Neuronal stem cell (in vitro differentiated cells): ENCODE data around the gene LPIN2.
"Not testable (repeated sequence)": the region's sequence is repeated elsewhere in the genome, so short reads cannot be mapped to it uniquely, and the experiment has no call there.

Source experiments
- DNase-seq: peaks from one replicate; pipeline ENCODE4 v3.0.0-alpha.2; 2013; ENCODE audit warnings: low spot score
- H2AFZ ChIP-seq: one replicate; pipeline ENCODE4 v1.6.1; 2013; ENCODE audit warnings: mild to moderate bottlenecking, low read length, inconsistent platforms
- H2AK5ac ChIP-seq: 2 replicates; pipeline ENCODE4 v1.6.1; 2013; ENCODE audit warnings: low read depth, mild to moderate bottlenecking, inconsistent platforms, low read length, moderate library complexity, mixed read lengths
- H2BK120ac ChIP-seq: 2 replicates; pipeline ENCODE4 v1.6.1; 2013; ENCODE audit warnings: low read depth, mild to moderate bottlenecking, inconsistent platforms, low read length, moderate library complexity, mixed read lengths
- H2BK12ac ChIP-seq: one replicate; pipeline ENCODE4 v1.6.1; 2013; ENCODE audit warnings: low read length, inconsistent platforms
- H2BK15ac ChIP-seq: 2 replicates; pipeline ENCODE4 v1.6.1; 2013; ENCODE audit warnings: mild to moderate bottlenecking, low read length, inconsistent platforms, mixed read lengths
- H2BK5ac ChIP-seq: one replicate; pipeline ENCODE4 v1.6.1; 2013; ENCODE audit warnings: inconsistent platforms, mild to moderate bottlenecking, low read length, moderate library complexity
- H3K14ac ChIP-seq: one replicate; pipeline ENCODE4 v1.6.1; 2013; ENCODE audit warnings: low read length, inconsistent platforms
- H3K18ac ChIP-seq: 2 replicates; pipeline ENCODE4 v1.6.1; 2013; ENCODE audit warnings: low read length, inconsistent platforms
- H3K23ac ChIP-seq: 2 replicates; pipeline ENCODE4 v1.6.1; 2013; ENCODE audit warnings: low read depth, mild to moderate bottlenecking, mixed read lengths, low read length, inconsistent platforms; ENCODE audit not compliant: poor library complexity
- H3K27ac ChIP-seq: replicated peaks from 3 replicates; pipeline ENCODE4 v1.5.1; 2013; ENCODE audit warnings: low read length, inconsistent platforms
- H3K27me3 ChIP-seq, 3 experiments: 2 replicates each; pipeline ENCODE4 v1.6.1; 2013; ENCODE audit warnings: low read length in 3 of 3, mild to moderate bottlenecking in 2 of 3, inconsistent platforms in 1 of 3, low read depth in 1 of 3, mixed read lengths in 1 of 3, moderate library complexity in 1 of 3; ENCODE audit not compliant: control insufficient read depth in 3 of 3, insufficient read depth in 3 of 3
- H3K36me3 ChIP-seq, 2 donors: replicated peaks in 1 of 2; 2 replicates each; pipeline ENCODE4 v1.6.1; 2013; ENCODE audit warnings: low read length in 2 of 2; ENCODE audit not compliant: control insufficient read depth in 2 of 2, insufficient read depth in 2 of 2
- H3K4ac ChIP-seq: 2 replicates; pipeline ENCODE4 v1.6.1; 2013; ENCODE audit warnings: inconsistent platforms, mild to moderate bottlenecking, low read length, moderate library complexity
- H3K4me1 ChIP-seq, 2 donors: 1 replicate in 1 of 2; 2 replicates in 1 of 2; pipeline ENCODE4 v1.6.1; 2013; ENCODE audit warnings: low read length in 2 of 2, low read depth in 1 of 2; ENCODE audit not compliant: control insufficient read depth in 2 of 2, insufficient read depth in 1 of 2
- H3K4me2 ChIP-seq: one replicate; pipeline ENCODE4 v1.6.1; 2013; ENCODE audit warnings: mild to moderate bottlenecking, low read length, inconsistent platforms; ENCODE audit not compliant: insufficient read depth, poor library complexity, severe bottlenecking
- H3K4me3 ChIP-seq, 2 donors: 2 replicates each; pipeline ENCODE4 v1.5.1; 2013; ENCODE audit warnings: low read length in 2 of 2, mild to moderate bottlenecking in 2 of 2, inconsistent platforms in 1 of 2, moderate library complexity in 1 of 2
- H3K79me1 ChIP-seq: one replicate; pipeline ENCODE4 v1.6.1; 2013; ENCODE audit warnings: low read depth, mild to moderate bottlenecking, inconsistent platforms, low read length, moderate library complexity
- H3K9ac ChIP-seq: one replicate; pipeline ENCODE4 v1.6.1; 2013; ENCODE audit warnings: mild to moderate bottlenecking, low read depth, low read length, inconsistent platforms; ENCODE audit not compliant: poor library complexity
- H3K9me3 ChIP-seq, 2 donors: replicated peaks in 1 of 2; 2 replicates each; pipeline versions ENCODE3 to v1.6.1; 2013; ENCODE audit warnings: low read length in 2 of 2, mild to moderate bottlenecking in 2 of 2, inconsistent platforms in 1 of 2, low read depth in 1 of 2, mixed read lengths in 1 of 2, moderate library complexity in 1 of 2; ENCODE audit not compliant: control insufficient read depth in 2 of 2, insufficient read depth in 1 of 2
- H4K8ac ChIP-seq: one replicate; pipeline ENCODE4 v1.6.1; 2013; ENCODE audit warnings: low read depth, mild to moderate bottlenecking, inconsistent platforms, low read length, moderate library complexity
- H4K91ac ChIP-seq: one replicate; pipeline ENCODE4 v1.6.1; 2013; ENCODE audit warnings: low read length, low read depth, mild to moderate bottlenecking, inconsistent platforms; ENCODE audit not compliant: poor library complexity
- WGBS, 2 donors: extraction: QIAGEN DNeasy Blood & Tissue Kit; methylation state at CpG; one replicate each; pipeline ENCODE4 v1.1.7; 2013; ENCODE audit warnings: missing lambda C conversion rate in 2 of 2, mixed read lengths in 1 of 2; ENCODE audit not compliant: insufficient read length in 2 of 2, insufficient replicate concordance in 1 of 2; ENCODE audit errors: extremely low coverage in 2 of 2; 5-methylcytosine and 5-hydroxymethylcytosine counted together

LPIN2 gene

GRCh38 chr18:3053081-3053480, 40.1 kb upstream of the LPIN2 start:
- Histone ChIP-seq H3K14ac (no peak overlapping the region), H3K18ac (no peak overlapping the region), H2BK15ac (no peak overlapping the region), H3K27me3 (no peaks in the 10 kb centered on the region), H3K4me1 (peaks cover 0 to 1% of the 10 kb centered on the region in 2 donors), H3K4me3 (no peak overlapping the region), H3K79me1 (no peaks in the 10 kb centered on the region), H2BK120ac (no peak overlapping the region), H2AK5ac (no peak overlapping the region), H4K8ac (no peak overlapping the region), H4K91ac (no peak overlapping the region), H3K4me2 (no peak overlapping the region), H2BK5ac (no peak overlapping the region), H2AFZ (no peak overlapping the region), H3K4ac (no peak overlapping the region), H3K9ac (no peak overlapping the region), H2BK12ac (no peak overlapping the region), H3K9me3 (peaks cover 0 to 12% of the 10 kb centered on the region in 2 donors), H3K27ac (no peak overlapping the region), H3K23ac (no peak overlapping the region), H3K36me3 (peaks cover 0 to 2% of the 10 kb centered on the region in 2 donors)
- WGBS, 2 donors = no CpG with 5 or more reads among the region's 4 CpGs
- DNase-seq = no peak

GRCh38 chr18:3052411-3052758, 39.4 kb upstream of the LPIN2 start:
- H3K36me3 ChIP-seq = peaks cover 0 to 2% of the 10 kb centered on the region in 2 donors
- no peak overlapping the region for H4K91ac ChIP-seq
- no peak overlapping the region for H2AK5ac ChIP-seq
- no peak overlapping the region for H2BK12ac ChIP-seq
- H3K27ac ChIP-seq = no peak overlapping the region
- no peak overlapping the region for H3K4me3 ChIP-seq
- no peak overlapping the region for H3K9ac ChIP-seq
- no peak for DNase-seq
- H3K4me2 ChIP-seq = no peak overlapping the region
- no peak overlapping the region for H3K4ac ChIP-seq
- H2BK120ac ChIP-seq = no peak overlapping the region
- H4K8ac ChIP-seq = no peak overlapping the region
- no peak overlapping the region for H2AFZ ChIP-seq
- no peak overlapping the region for H2BK15ac ChIP-seq
- H3K9me3 ChIP-seq = peaks cover 0 to 12% of the 10 kb centered on the region in 2 donors
- H3K27me3 ChIP-seq = no peaks in the 10 kb centered on the region
- H3K4me1 ChIP-seq = peaks cover 0 to 1% of the 10 kb centered on the region in 2 donors
- no peak overlapping the region for H3K14ac ChIP-seq
- WGBS, 2 donors = no CpG with 5 or more reads among the region's 2 CpGs
- H2BK5ac ChIP-seq = no peak overlapping the region
- no peak overlapping the region for H3K18ac ChIP-seq
- H3K23ac ChIP-seq = no peak overlapping the region
- H3K79me1 ChIP-seq = no peaks in the 10 kb centered on the region

- Histone ChIP-seq H2BK15ac (no peak overlapping the region), H3K18ac (no peak overlapping the region), H3K4me3 (no peak overlapping the region), H3K79me1 (no peaks in the 10 kb centered on the region), H3K14ac (no peak overlapping the region), H3K9me3 (peaks cover 0 to 12% of the 10 kb centered on the region in 2 donors), H2AFZ (no peak overlapping the region), H2BK12ac (no peak overlapping the region), H4K91ac (no peak overlapping the region), H2BK120ac (no peak overlapping the region), H3K9ac (no peak overlapping the region), H3K27me3 (no peaks in the 10 kb centered on the region), H3K27ac (no peak overlapping the region), H4K8ac (no peak overlapping the region), H3K23ac (no peak overlapping the region), H3K4me2 (no peak overlapping the region), H3K4ac (no peak overlapping the region), H2AK5ac (no peak overlapping the region), H2BK5ac (no peak overlapping the region), H3K36me3 (peaks cover 0 to 2% of the 10 kb centered on the region in 2 donors), H3K4me1 (peaks cover 1 to 3% of the 10 kb centered on the region in 2 donors)
- DNase-seq = no peak
- WGBS, 2 donors = no CpG with 5 or more reads among the region's 8 CpGs
These were observed 38.9 kb upstream of the LPIN2 start for GRCh38 chr18:3051718-3052410.

GRCh38 chr18:3049897-3050454, 37.0 kb upstream of the LPIN2 start:
- not testable (repeated sequence) for H2BK12ac ChIP-seq, H3K27ac ChIP-seq, H4K91ac ChIP-seq, H2AFZ ChIP-seq, H3K79me1 ChIP-seq, H3K4me2 ChIP-seq, H2AK5ac ChIP-seq, H3K23ac ChIP-seq, H2BK5ac ChIP-seq, H2BK15ac ChIP-seq, H3K4ac ChIP-seq, DNase-seq, H3K4me3 ChIP-seq, H3K9ac ChIP-seq, H3K18ac ChIP-seq, H3K27me3 ChIP-seq, H4K8ac ChIP-seq, H3K36me3 ChIP-seq, H2BK120ac ChIP-seq, H3K14ac ChIP-seq
- peaks cover 6 to 15% of the 10 kb centered on the region in 2 donors for H3K4me1 ChIP-seq
- WGBS, 2 donors = no CpG with 5 or more reads among the region's 8 CpGs
- peaks cover 0 to 12% of the 10 kb centered on the region in 2 donors for H3K9me3 ChIP-seq
